AG04450 (cell line): ENCODE measurements around the gene IREB2. TPM values are rescaled to one million over a fixed set of nuclear protein-coding genes. Genes with fewer than 3 reads are reported as not detected.
"Not testable (repeated sequence)": the region's sequence is repeated elsewhere in the genome, so short reads cannot be mapped to it uniquely, and the experiment has no call there.

ENCODE experiments used
- CTCF ChIA-PET: fragments of 300-600, 350-600 bp; formaldehyde crosslinking; extraction: SDS; loops from one replicate; lab custom pipeline; 2022; ENCODE audit warnings: antibody characterized with exemption, inconsistent platforms; lab: Charles Lee
- POLR2A ChIA-PET: fragments of 350-600 bp; formaldehyde crosslinking; extraction: SDS; loops from one replicate; lab custom pipeline; 2021; ENCODE audit warnings: antibody characterized with exemption, inconsistent platforms; lab: Yijun Ruan, JAX
- DNase-seq: peaks from one replicate; pipeline ENCODE4 v3.0.0-alpha.2; 2011; ENCODE audit warnings: low read depth, low spot score
- H3K27ac ChIP-seq: one replicate; pipeline ENCODE4 v1.5.1; 2012; ENCODE audit warnings: low read depth, low read length, control low read depth
- H3K27me3 ChIP-seq: one replicate; pipeline ENCODE4 v1.6.0; 2012; ENCODE audit warnings: low read length; ENCODE audit not compliant: control insufficient read depth, insufficient read depth
- H3K4me3 ChIP-seq: 2 replicates; pipeline ENCODE4 v1.5.1; 2011; ENCODE audit warnings: mild to moderate bottlenecking, low read depth, low read length, control low read depth
- H3K9me3 ChIP-seq: 2 replicates; pipeline ENCODE4 v1.5.1; 2012; ENCODE audit warnings: low read length; ENCODE audit not compliant: control insufficient read depth, insufficient read depth
- CTCF ChIP-seq: IDR thresholded peaks from 2 replicates; pipeline ENCODE4 v1.5.1; 2011; ENCODE audit warnings: low read depth, low read length, control low read depth, inconsistent platforms
- polyA plus RNA-seq: library from polyadenylated mRNA; depleted of rRNA; stranded (reverse); fragments of >200 nt; gene quantifications from 2 replicates; pipeline ENCODE4 v1.2.3, GENCODE V29; 2011

The IREB2 gene
- polyA plus RNA-seq, 1 experiment, result 30.4 TPM

GRCh38 chr15:78533331-78533730, 95.3 kb downstream of the IREB2 start:
- TF ChIP-seq CTCF, result no peak
- ChIA-PET CTCF (interaction anchor here (0.6 kb wide), 2 partner anchors 141 to 293 kb away, joined by 5 to 8 read pairs; no protein-coding TSS in a partner anchor), POLR2A (no interaction called here)
- H3K27ac ChIP-seq, result no peak overlapping the region
- no peaks in the 10 kb centered on the region for H3K9me3 ChIP-seq
- DNase-seq, result no peak
- H3K4me3 ChIP-seq, result no peak overlapping the region
- H3K27me3 ChIP-seq, result no peaks in the 10 kb centered on the region

- Histone ChIP-seq H3K27me3 (no peaks in the 10 kb centered on the region), H3K9me3 (no peaks in the 10 kb centered on the region; the same call in 1 of the 2 replicates), H3K4me3 (no peak overlapping the region), H3K27ac (no peak overlapping the region)
- no peak for DNase-seq
- CTCF ChIA-PET, result no interaction called here
- POLR2A ChIA-PET, result no interaction called here
- TF ChIP-seq CTCF, result no peak
These were observed 98.1 kb downstream of the IREB2 start for GRCh38 chr15:78536134-78536533.

GRCh38 chr15:78537266-78537905, 99.4 kb downstream of the IREB2 start:
- Histone ChIP-seq H3K9me3 (no peaks in the 10 kb centered on the region; the same call in 1 of the 2 replicates), H3K4me3 (no peak overlapping the region), H3K27ac (no peak overlapping the region), H3K27me3 (no peaks in the 10 kb centered on the region)
- CTCF ChIA-PET, result interaction anchor here (0.6 kb wide), 1 partner anchor 314 kb away, joined by 5 read pairs; no protein-coding TSS in a partner anchor
- POLR2A ChIA-PET, result no interaction called here
- TF ChIP-seq CTCF, result no peak
- DNase-seq, result no peak

- POLR2A ChIA-PET, result no interaction called here
These were observed 100.3 kb downstream of the IREB2 start for GRCh38 chr15:78538358-78538757.

GRCh38 chr15:78539464-78540140, 101.6 kb downstream of the IREB2 start:
- ChIA-PET POLR2A (interaction anchor here (0.6 to 1.4 kb wide), 9 partner anchors 9 to 532 kb away, joined by 3 to 13 read pairs (median 3); partner anchors contain the start of gene IREB2), CTCF (interaction anchor here (0.9 to 1.2 kb wide), 3 partner anchors 9 to 26 kb away, joined by 3 to 4 read pairs (median 3); no protein-coding TSS in a partner anchor)
- H3K9me3 ChIP-seq, H3K27me3 ChIP-seq, DNase-seq: not testable (repeated sequence)
- H3K4me3 ChIP-seq, result peak overlapping the region; percentile 90
- peak overlapping the region; percentile 89 for H3K27ac ChIP-seq

More at GRCh38 chr15:78538358-78538757, 100.3 kb downstream of the IREB2 start:
- no peaks in the 10 kb centered on the region for H3K27me3 ChIP-seq
- DNase-seq, result no peak
- CTCF ChIA-PET, result no interaction called here
- no peak for TF ChIP-seq CTCF
- H3K27ac ChIP-seq, result no peak overlapping the region
- H3K9me3 ChIP-seq, result no peaks in the 10 kb centered on the region; the same call in 1 of the 2 replicates
- H3K4me3 ChIP-seq, result no peak overlapping the region
